HCT116 (cell line): ENCODE results near the gene NANOS2.

Experiments used
- CEBPB ChIP-seq: IDR thresholded peaks from 2 replicates; pipeline ENCODE4 v1.6.1; 2012; ENCODE audit warnings: low read depth
- CTCF ChIP-seq, 3 experiments: fragments of 200-600 bp in 1 of 3; sonication (generic) in 1 of 3; IDR thresholded peaks in 2 of 3; conservative IDR thresholded peaks in 1 of 3; 2 replicates each; pipeline ENCODE4 v1.5.1; 2012 to 2017; ENCODE audit warnings: low read depth in 2 of 3, low read length in 2 of 3, antibody characterized with exemption in 1 of 3, borderline replicate concordance in 1 of 3, control low read depth in 1 of 3, mild to moderate bottlenecking in 1 of 3, mixed read lengths in 1 of 3, mixed run types in 1 of 3, moderate library complexity in 1 of 3; ENCODE audit not compliant: insufficient read depth in 1 of 3
- ELF1 ChIP-seq: IDR thresholded peaks from 2 replicates; pipeline ENCODE4 v1.6.1; 2012; ENCODE audit warnings: low read depth, borderline replicate concordance
- EZH2 ChIP-seq: fragments of 200-600 bp; sonication (generic); IDR thresholded peaks from 2 replicates; pipeline ENCODE4 v1.6.1; 2017; ENCODE audit warnings: antibody characterized with exemption, mixed run types
- EZH2phosphoT487 ChIP-seq: fragments of 200-600 bp; IDR thresholded peaks from 2 replicates; pipeline ENCODE4 v1.6.1; 2018; ENCODE audit warnings: antibody characterized with exemption, borderline replicate concordance
- JUND ChIP-seq: IDR thresholded peaks from 2 replicates; pipeline ENCODE4 v1.6.1; 2012
- MAX ChIP-seq: IDR thresholded peaks from 2 replicates; pipeline ENCODE4 v1.6.1; 2012
- POLR2A ChIP-seq: IDR thresholded peaks from 2 replicates; pipeline ENCODE4 v1.7.0; 2011; ENCODE audit warnings: borderline replicate concordance; ENCODE audit not compliant: insufficient read depth, insufficient read length; ENCODE audit errors: extremely low read depth
- POLR2AphosphoS5 ChIP-seq: IDR thresholded peaks from 2 replicates; pipeline ENCODE4 v1.6.1; 2011; ENCODE audit warnings: mild to moderate bottlenecking, low read depth, low read length, moderate library complexity
- SIN3A ChIP-seq: IDR thresholded peaks from 2 replicates; pipeline ENCODE4 v1.6.1; 2012; ENCODE audit warnings: low read depth
- SP1 ChIP-seq: IDR thresholded peaks from 2 replicates; pipeline ENCODE4 v1.6.1; 2012; ENCODE audit warnings: low read depth
- TF ChIP-seq, protein P1 (sequence below): IDR thresholded peaks from 2 replicates; pipeline ENCODE4 v1.6.1; 2012; ENCODE audit warnings: low read depth

DNA sequence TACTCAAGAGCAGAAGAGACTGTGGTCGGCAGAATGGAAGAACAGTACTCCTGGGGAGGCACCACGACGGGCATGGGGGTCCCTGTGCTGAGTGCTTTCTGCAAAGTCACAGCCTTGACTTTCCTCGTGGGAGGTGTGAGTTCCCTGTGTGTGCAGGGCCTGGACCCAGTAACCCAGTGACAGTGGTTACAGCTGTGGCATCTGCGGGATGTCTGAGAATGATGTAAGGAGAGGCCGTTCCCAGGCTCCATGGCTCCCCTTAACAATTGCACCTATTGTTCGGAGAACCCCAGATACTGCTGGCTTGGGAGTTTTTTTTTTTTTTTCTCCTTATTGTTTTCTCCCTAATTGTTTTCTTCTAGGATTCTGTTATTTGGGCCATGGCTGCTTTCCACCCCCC lies 5.1 kb upstream of the NANOS2 start:
- TF ChIP-seq POLR2A (no peak), CTCF (IDR thresholded peaks at IDR 0.05 in 2 of 3, conservative IDR thresholded peaks at IDR 0.05 in 1 of 3; ENCODE audit: borderline replicate concordance in 1 of 3, insufficient read depth in 1 of 3, low read depth in 2 of 3, low read length in 2 of 3) (no peak), POLR2AphosphoS5 (no peak), MAX (no peak), ELF1 (no peak), CEBPB (no peak), EZH2 (no peak), JUND (no peak), SIN3A (no peak), EZH2phosphoT487 (no peak), SP1 (no peak)
- TF ChIP-seq, protein P1, sequence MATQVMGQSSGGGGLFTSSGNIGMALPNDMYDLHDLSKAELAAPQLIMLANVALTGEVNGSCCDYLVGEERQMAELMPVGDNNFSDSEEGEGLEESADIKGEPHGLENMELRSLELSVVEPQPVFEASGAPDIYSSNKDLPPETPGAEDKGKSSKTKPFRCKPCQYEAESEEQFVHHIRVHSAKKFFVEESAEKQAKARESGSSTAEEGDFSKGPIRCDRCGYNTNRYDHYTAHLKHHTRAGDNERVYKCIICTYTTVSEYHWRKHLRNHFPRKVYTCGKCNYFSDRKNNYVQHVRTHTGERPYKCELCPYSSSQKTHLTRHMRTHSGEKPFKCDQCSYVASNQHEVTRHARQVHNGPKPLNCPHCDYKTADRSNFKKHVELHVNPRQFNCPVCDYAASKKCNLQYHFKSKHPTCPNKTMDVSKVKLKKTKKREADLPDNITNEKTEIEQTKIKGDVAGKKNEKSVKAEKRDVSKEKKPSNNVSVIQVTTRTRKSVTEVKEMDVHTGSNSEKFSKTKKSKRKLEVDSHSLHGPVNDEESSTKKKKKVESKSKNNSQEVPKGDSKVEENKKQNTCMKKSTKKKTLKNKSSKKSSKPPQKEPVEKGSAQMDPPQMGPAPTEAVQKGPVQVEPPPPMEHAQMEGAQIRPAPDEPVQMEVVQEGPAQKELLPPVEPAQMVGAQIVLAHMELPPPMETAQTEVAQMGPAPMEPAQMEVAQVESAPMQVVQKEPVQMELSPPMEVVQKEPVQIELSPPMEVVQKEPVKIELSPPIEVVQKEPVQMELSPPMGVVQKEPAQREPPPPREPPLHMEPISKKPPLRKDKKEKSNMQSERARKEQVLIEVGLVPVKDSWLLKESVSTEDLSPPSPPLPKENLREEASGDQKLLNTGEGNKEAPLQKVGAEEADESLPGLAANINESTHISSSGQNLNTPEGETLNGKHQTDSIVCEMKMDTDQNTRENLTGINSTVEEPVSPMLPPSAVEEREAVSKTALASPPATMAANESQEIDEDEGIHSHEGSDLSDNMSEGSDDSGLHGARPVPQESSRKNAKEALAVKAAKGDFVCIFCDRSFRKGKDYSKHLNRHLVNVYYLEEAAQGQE, result no peak
